HepG2 (cell line): ENCODE data around the gene BEND3. TPM values are rescaled to one million over a fixed set of nuclear protein-coding genes. Genes with fewer than 3 reads are reported as not detected.

Experiments used
- ARNT2 ChIP-seq: sonication (generic); formaldehyde crosslinking; IDR thresholded peaks from 2 replicates; pipeline ENCODE4 v1.8.0; 2022; ENCODE audit warnings: mild to moderate bottlenecking, low read depth, missing genetic modification reagents, moderate library complexity
- CCAR2 ChIP-seq: fragments of 200-400 bp; formaldehyde crosslinking; optimal IDR thresholded peaks from 2 replicates; pipeline ENCODE3; 2018; ENCODE audit warnings: low read depth, mild to moderate bottlenecking, low read length, moderate library complexity
- CREM ChIP-seq, 2 experiments: sonication (generic) in 1 of 2; formaldehyde crosslinking in 1 of 2; IDR thresholded peaks; 2 replicates each; pipeline versions ENCODE4 v1.4.0 to v1.6.1; 2016 to 2020; ENCODE audit warnings: antibody characterized with exemption in 1 of 2, mild to moderate bottlenecking in 1 of 2, missing genetic modification reagents in 1 of 2
- FOXC1 ChIP-seq: sonication (generic); formaldehyde crosslinking; IDR thresholded peaks from 2 replicates; pipeline ENCODE4 v1.8.0; 2022; ENCODE audit warnings: mild to moderate bottlenecking, missing genetic modification reagents, borderline replicate concordance
- FOXJ3 ChIP-seq: sonication (generic); formaldehyde crosslinking; IDR thresholded peaks from 2 replicates; pipeline ENCODE4 v1.4.0; 2020; ENCODE audit warnings: missing genetic modification reagents, mild to moderate bottlenecking, borderline replicate concordance
- KMT2B ChIP-seq: IDR thresholded peaks from 2 replicates; pipeline ENCODE4 v1.6.1; 2016; ENCODE audit warnings: missing genetic modification reagents, missing compliant biosample characterization
- MTA1 ChIP-seq: sonication (generic); formaldehyde crosslinking; IDR thresholded peaks from 2 replicates; pipeline ENCODE4 v1.4.0; 2020; ENCODE audit warnings: missing genetic modification reagents, mild to moderate bottlenecking, borderline replicate concordance
- RELA ChIP-seq: sonication (generic); formaldehyde crosslinking; IDR thresholded peaks from 2 replicates; pipeline ENCODE4 v1.4.0; 2020; ENCODE audit warnings: missing genetic modification reagents
- SMARCE1 ChIP-seq: fragments of 450-650 bp; IDR thresholded peaks from 2 replicates; pipeline ENCODE4 v1.6.1; 2017; ENCODE audit warnings: borderline replicate concordance
- YY1 ChIP-seq: IDR thresholded peaks from 2 replicates; pipeline ENCODE4 v1.6.1; 2011; ENCODE audit warnings: low read length, low read depth, moderate library complexity, mild to moderate bottlenecking; ENCODE audit not compliant: insufficient read depth, insufficient replicate concordance
- ZBED4 ChIP-seq: sonication (generic); formaldehyde crosslinking; IDR thresholded peaks from 2 replicates; pipeline ENCODE4 v1.4.0; 2020; ENCODE audit warnings: missing genetic modification reagents, borderline replicate concordance
- ZBTB14 ChIP-seq: sonication (generic); formaldehyde crosslinking; IDR thresholded peaks from 2 replicates; pipeline ENCODE4 v1.4.0; 2020; ENCODE audit warnings: missing genetic modification reagents
- ZNF446 ChIP-seq: sonication (generic); formaldehyde crosslinking; IDR thresholded peaks from 2 replicates; pipeline ENCODE4 v1.5.0; 2020; ENCODE audit warnings: mild to moderate bottlenecking, missing genetic modification reagents
- ZNF614 ChIP-seq: IDR thresholded peaks from 2 replicates; pipeline ENCODE4 v1.6.1; 2018; ENCODE audit warnings: missing biosample characterization, missing genetic modification reagents, inconsistent platforms, borderline replicate concordance
- ZSCAN12 ChIP-seq: sonication (generic); formaldehyde crosslinking; IDR thresholded peaks from 2 replicates; pipeline ENCODE4 v1.9.0; 2021; ENCODE audit warnings: mild to moderate bottlenecking, missing genetic modification reagents
- ZSCAN20 ChIP-seq: sonication (generic); formaldehyde crosslinking; IDR thresholded peaks from 2 replicates; pipeline ENCODE4 v1.4.0; 2020; ENCODE audit warnings: missing genetic modification reagents, mild to moderate bottlenecking, borderline replicate concordance
- polyA plus RNA-seq, 8 experiments: library from polyadenylated mRNA; depleted of rRNA in 3 of 8; stranded (reverse) in 7 of 8; unstranded in 1 of 8; fragments of >200 nt; fragmentation: Illumina TruSeq in 4 of 8; extraction: Trizol in 4 of 8; gene quantifications; 2 replicates each; pipeline versions ENCODE4 v1.2.1 to v1.2.3, GENCODE V29; 2011 to 2016; ENCODE audit warnings: low read depth in 4 of 8, missing spikeins in 1 of 8, mixed read lengths in 1 of 8; ENCODE audit not compliant: insufficient read depth in 1 of 8
- total RNA-seq, 5 experiments: library from RNA; depleted of rRNA; stranded (reverse); fragments of >200 nt; fragmentation: Illumina TruSeq; extraction: Trizol; gene quantifications; 2 replicates each; pipeline ENCODE4 v1.2.3, GENCODE V29; 2016; ENCODE audit warnings: low read depth in 1 of 5
- TF ChIP-seq, protein P1 (sequence below): sonication (generic); formaldehyde crosslinking; IDR thresholded peaks from 2 replicates; pipeline ENCODE4 v1.9.0; 2022; ENCODE audit warnings: missing genetic modification reagents, mild to moderate bottlenecking, borderline replicate concordance

Gene BEND3
- total and polyA plus RNA-seq, 2 of the 13 experiments (the other 11 are each of a cell fraction or from before 2014, with no cell fraction given) = 1.4 to 5.8 TPM

DNA sequence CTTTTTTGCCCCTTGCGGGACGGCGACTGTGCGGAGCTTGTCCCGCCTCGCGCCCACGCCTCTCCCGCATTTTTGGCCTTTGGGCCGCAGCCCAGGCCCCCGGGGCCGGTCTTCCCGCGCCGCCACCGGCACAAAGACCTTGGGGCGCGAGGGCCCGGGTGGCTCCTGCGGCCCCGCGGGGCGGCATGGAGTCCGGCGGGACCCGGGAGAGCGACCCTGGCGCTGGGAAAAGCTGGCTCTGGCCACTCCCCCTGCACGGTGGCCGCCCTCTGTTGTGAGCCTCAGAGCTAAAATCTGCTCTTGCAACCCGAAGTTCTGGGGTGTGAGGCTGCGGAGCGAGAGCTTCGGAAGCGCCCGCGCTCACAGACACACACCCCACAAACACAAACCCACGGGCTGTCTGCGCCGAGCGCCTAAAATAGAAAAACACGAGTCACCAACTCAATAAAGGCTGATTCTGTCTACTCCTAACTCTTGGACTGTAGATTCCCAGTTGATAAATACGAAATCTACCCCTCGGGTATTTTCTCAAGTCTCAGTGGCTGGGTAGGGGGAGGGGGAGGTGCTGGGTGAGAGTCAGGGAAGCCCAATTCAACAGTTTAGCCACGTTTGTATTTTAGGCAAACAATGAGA is 496 bp upstream of the BEND3 start (continued):
- TF ChIP-seq ZBTB14 (0 out of 2 replicates have a peak, but pooled peaks have one; percentile 8), FOXC1 (CRISPR knock-in tag) (0 out of 2 replicates have a peak, but pooled peaks have one; percentile 33), KMT2B (CRISPR knock-in tag) (peak; percentile 46; the same call in 1 of the 2 replicates), ZNF446 (CRISPR knock-in tag) (0 out of 2 replicates have a peak, but pooled peaks have one; percentile 19), RELA (CRISPR knock-in tag) (peak; percentile 79; the same call in 1 of the 2 replicates), MTA1 (0 out of 2 replicates have a peak, but pooled peaks have one; percentile 26), ZSCAN20 (CRISPR knock-in tag) (peak; percentile 53; the same call in 1 of the 2 replicates), ZSCAN12 (CRISPR knock-in tag) (0 out of 2 replicates have a peak, but pooled peaks have one; percentile 21), CCAR2 (no peak), ZBED4 (CRISPR knock-in tag) (peak; percentile 31; the same call in 1 of the 2 replicates), ARNT2 (CRISPR knock-in tag) (0 out of 2 replicates have a peak, but pooled peaks have one; percentile 55), CREM (IDR thresholded peaks at IDR 0.05) (no peak), CREM (CRISPR knock-in tag; IDR thresholded peaks at IDR 0.05) (no peak), ZNF614 (CRISPR knock-in tag) (0 out of 2 replicates have a peak, but pooled peaks have one; percentile 17), YY1 (peak; percentile 85), SMARCE1 (no peak), FOXJ3 (peak; percentile 20; the same call in 1 of the 2 replicates)
- TF ChIP-seq, protein P1, sequence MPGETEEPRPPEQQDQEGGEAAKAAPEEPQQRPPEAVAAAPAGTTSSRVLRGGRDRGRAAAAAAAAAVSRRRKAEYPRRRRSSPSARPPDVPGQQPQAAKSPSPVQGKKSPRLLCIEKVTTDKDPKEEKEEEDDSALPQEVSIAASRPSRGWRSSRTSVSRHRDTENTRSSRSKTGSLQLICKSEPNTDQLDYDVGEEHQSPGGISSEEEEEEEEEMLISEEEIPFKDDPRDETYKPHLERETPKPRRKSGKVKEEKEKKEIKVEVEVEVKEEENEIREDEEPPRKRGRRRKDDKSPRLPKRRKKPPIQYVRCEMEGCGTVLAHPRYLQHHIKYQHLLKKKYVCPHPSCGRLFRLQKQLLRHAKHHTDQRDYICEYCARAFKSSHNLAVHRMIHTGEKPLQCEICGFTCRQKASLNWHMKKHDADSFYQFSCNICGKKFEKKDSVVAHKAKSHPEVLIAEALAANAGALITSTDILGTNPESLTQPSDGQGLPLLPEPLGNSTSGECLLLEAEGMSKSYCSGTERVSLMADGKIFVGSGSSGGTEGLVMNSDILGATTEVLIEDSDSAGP = peak; percentile 61; the same call in 1 of the 2 replicates
